IPS-11a (cell line): ENCODE measurements around the gene TNFRSF19.

ENCODE experiments used
- H3K4me3 ChIP-seq: one replicate; pipeline ENCODE4 v1.5.1; 2013; ENCODE audit warnings: low read depth, low read length, control low read depth

Gene TNFRSF19

DNA sequence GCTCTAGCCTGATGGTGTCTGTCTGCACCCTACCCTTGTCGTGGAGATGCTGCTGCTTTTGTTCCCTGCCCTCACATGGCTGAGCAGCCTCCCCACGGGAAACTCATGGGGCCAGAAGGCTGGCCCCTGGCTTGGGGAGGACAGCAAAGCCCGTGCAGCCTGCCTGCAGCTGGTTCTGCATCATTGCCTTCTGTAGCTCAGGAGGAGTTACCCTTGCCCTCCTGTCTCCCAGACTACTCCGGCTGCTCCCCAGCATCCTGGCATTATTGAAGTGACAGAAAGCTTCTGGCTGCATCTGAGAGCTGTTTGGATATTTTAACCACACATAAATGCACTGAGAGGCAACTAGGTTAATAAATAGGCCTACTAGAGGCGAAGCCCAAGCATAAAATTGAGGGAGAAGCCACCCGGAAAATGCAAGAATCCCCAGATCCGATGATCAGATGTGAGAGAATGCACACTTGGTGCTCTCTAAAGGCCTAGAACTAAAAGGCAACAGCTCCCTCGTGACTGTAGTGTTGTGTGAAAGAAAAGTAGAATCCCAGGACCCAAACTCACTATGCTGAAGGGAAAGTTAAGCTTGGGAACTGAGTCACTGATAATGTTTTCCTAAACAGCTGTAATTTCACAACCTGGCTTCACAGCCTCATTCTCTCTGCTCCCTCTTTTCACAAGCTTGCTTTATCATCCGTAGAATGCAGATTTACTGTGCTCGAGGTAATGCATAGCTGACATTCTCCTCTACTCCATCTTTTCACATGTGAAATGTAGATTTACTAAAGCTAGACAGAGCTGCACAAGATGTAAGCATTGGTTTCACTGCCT lies 110.8 kb downstream of the TNFRSF19 start:
- H3K4me3 ChIP-seq: no peak overlapping the region

DNA sequence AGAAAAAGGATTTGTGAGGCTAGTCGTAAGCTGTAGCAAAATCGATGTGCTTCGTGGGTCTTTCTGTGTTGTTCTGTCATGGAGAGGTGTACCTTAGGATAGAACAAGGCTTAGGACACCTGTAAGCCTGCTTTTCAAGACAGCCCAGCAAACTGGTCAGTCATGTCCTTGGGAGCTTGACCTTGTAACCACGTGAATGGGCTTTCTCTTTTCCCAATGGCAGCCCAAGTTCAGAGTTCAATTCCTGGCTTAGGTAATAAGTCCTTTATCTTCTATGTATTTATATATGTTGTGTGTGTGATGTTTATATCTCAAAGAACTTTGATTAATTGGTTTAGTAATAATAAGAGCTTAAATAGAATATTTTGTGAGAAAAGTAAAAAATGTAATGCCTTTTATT lies 112.9 kb downstream of the TNFRSF19 start:
- no peak overlapping the region for H3K4me3 ChIP-seq

DNA sequence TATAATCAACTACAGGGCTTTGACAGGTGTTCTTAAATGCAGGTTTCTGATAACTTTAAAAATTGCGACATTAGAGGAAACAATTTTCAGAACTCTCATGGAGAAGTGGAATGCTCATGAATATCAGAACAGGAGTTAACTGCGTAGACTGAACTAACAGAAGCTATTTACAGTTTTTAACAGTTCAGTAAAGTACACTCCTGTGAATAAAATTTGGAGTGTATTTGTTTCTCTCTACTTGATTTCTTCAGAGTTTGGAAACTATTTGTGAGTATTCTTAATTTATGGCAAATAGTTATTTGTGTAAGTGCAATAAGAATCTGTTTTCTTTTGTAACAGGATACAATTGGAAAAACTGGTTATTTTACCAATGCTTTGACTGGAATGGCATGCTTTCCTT lies 114.4 kb downstream of the TNFRSF19 start:
- no peak overlapping the region for H3K4me3 ChIP-seq

GRCh38 chr13:23685416-23685815 lies 115.2 kb downstream of the TNFRSF19 start:
- no peak overlapping the region for H3K4me3 ChIP-seq

DNA sequence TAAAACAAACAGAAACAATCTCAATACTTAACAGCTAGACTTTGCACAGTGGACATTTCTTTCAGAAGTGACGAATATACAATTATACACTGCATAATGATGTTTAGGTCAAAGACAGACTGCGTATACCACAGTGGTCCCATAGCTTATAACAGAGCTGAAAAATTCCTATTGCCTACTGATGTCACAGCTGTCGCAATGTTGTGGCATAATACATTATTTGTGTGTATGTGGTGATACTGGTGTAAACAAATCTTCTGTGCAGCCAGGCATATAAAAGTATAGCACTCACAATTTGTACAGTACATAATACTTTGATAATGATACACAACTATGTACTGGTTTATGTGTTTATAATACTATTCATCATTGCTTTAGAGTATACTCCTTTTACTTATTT lies 116.7 kb downstream of the TNFRSF19 start:
- no peak overlapping the region for H3K4me3 ChIP-seq

GRCh38 chr13:23687614-23688013 lies 117.4 kb downstream of the TNFRSF19 start:
- H3K4me3 ChIP-seq: no peak overlapping the region

GRCh38 chr13:23688336-23688735 lies 118.1 kb downstream of the TNFRSF19 start:
- H3K4me3 ChIP-seq: no peak overlapping the region

DNA sequence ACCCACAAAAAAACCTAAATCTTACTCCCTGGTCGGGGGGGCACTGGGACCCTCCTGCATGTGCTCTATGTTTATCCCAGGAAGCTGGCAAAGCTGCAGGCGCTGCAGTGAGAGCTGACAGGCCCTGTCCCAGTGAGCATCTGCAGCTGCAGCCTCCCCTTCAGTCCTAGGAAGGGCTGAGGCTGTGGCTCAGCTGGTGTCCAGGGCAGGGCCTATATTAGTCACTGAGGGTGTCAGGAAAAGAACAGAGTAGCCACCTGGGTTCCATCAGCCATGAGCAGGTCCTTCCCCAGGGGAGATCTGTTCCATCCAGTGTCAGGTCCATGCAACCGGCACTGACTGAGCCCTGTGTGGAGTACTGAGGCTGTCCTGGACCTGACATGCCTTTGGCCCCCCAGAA lies 120.5 kb downstream of the TNFRSF19 start:
- H3K4me3 ChIP-seq: no peak overlapping the region

- H3K4me3 ChIP-seq: no peak overlapping the region
Measured at GRCh38 chr13:23692816-23693215, 122.6 kb downstream of the TNFRSF19 start.

- no peak overlapping the region for H3K4me3 ChIP-seq
Measured at GRCh38 chr13:23695196-23695595, 125.0 kb downstream of the TNFRSF19 start.

DNA sequence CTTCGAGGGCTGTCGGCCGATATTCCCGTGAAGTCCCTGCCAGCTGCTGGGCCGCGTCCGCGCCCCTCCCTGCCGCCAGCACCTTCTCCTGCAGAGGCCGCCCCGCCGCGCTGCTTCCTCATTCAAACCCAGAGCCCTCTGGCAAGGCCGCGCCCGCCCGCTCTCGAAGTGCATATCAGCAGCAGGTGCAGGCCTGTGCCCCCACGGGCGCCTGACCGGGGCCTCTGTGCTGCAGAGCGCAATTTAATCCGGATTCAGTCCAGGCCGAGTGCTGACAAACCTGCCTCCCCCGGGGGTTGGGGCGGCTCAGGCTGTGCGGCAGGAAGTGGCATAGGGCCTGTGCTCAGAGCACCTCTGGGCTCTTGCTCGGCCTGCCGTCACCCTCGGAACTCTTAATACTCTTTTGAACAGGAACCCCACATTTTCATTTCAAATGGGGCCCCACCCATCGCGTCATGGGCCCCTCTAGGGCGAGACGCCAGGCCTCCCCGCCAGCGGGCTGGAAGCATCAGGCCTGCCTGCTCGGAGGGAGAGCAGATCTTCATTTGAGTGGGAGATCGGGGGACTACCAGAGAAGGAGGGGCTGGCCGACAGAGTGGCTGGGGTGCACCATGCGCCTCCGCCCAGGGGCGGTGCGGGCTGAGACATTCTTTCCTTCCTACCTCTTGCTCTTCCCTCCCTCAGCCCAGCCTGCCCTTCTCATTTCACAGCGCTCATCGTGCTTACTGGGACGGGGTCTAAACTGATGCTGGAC lies 125.7 kb downstream of the TNFRSF19 start:
- no peak overlapping the region for H3K4me3 ChIP-seq

DNA sequence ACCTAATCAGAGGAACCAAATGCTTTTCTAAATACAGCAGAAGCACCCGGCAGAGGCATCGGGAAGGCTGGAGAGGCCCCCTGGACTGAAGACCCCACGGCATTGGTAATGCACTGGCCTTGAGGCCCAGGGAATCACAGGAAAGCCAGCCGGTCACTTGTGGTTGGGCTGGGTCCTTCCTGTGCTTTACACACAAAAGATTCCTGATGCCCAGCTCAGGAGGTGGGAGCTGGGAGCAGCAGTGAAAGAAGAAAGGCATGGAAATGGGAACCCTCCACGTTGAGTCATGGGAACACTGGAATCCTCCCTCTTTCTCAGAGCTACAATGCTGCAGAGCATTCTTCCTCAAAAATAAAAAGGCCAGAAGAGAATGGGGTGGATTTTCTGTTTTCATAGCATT lies 126.4 kb downstream of the TNFRSF19 start:
- no peak overlapping the region for H3K4me3 ChIP-seq

GRCh38 chr13:23697772-23698313 lies 127.6 kb downstream of the TNFRSF19 start:
- no peak overlapping the region for H3K4me3 ChIP-seq

GRCh38 chr13:23699271-23699670 lies 129.1 kb downstream of the TNFRSF19 start:
- H3K4me3 ChIP-seq: no peak overlapping the region

- no peak overlapping the region for H3K4me3 ChIP-seq
Measured at GRCh38 chr13:23701186-23701585, 131.0 kb downstream of the TNFRSF19 start.

DNA sequence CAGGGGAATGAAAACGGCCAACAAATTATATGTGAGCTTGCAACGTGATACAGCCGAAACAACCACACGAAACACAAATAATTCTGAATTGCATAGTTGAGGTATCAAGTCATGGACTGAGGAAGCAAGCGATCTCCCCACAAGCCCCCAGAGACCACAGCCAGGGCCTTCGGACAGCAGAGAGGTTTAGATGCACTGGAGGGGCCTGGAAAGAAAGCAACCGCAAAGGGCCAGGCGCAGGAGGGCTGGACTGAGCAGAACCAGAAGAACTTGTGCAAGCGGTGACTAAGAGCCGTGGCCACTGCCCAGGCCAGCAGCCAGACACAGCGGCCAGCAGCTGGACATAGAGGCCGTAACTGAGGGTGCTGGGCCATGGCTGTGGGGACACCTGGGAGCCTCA lies 131.4 kb downstream of the TNFRSF19 start:
- no peak overlapping the region for H3K4me3 ChIP-seq

DNA sequence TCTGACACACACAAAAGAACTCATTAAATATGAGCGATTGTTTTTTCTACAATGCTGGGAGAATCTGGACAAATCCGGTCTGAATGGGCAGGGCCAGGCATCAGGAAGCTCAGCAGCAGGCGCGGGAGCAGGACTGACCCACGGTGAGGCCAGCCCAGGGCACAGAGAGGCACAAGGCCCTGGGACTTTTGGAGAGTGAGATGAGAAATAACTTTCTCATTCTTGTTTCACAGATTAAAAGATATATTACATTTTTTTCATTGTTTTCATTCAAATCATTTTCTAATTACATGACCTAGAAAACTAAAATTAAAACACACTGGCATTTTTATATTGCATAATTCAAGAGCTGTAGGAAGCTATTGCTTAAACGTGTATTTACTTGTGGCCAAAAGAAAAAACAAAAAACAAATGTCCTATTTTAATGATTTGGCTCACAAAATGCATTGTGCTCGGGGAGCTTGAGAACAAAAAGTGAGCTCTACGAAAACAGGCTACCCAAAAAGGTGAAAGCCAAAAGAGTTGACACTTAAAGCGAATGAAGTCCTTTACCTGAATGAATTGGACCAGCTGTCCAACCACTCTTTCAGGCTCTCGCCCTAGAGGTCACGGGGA lies 133.1 kb downstream of the TNFRSF19 start:
- no peak overlapping the region for H3K4me3 ChIP-seq

DNA sequence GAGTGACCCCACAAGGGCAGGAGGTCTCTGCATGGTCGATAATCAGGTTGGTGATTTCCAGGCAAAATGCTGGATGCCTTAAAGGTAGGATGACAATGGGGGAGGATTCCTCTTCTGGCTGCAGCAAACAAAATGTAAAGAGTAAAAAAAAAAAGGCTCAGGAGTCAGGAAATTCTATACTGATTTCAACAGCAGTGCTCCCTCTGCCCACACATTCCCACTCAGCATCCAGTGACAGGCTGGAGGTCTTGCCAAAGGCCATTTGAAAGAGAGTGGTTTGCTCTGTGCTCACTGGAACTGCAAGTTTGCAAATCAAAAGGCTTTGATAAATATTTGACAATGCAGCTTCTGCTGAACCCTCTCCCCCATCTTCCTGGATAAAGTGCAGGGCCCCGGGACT lies 135.4 kb downstream of the TNFRSF19 start:
- no peak overlapping the region for H3K4me3 ChIP-seq

- H3K4me3 ChIP-seq: no peak overlapping the region
Measured at GRCh38 chr13:23707674-23708073, 137.5 kb downstream of the TNFRSF19 start.

DNA sequence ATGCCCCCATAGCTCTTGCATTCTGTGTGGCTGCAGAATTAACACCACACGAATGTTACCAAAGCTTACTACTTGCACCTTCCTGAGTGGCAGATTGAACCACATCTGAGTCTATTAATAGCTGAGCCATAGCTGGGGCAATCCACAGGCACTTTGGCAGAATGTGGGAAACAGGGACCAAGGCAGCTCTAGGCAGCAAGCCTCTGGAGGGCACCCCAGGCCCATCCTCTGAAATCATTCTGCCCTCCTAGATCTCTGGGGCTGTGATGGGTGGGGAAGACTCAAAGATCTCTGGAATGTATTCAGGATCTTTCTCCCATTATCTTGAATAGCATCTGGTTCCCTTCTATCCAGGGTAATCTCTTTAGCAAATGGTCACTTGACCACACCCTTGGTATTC lies 139.3 kb downstream of the TNFRSF19 start:
- no peak overlapping the region for H3K4me3 ChIP-seq

DNA sequence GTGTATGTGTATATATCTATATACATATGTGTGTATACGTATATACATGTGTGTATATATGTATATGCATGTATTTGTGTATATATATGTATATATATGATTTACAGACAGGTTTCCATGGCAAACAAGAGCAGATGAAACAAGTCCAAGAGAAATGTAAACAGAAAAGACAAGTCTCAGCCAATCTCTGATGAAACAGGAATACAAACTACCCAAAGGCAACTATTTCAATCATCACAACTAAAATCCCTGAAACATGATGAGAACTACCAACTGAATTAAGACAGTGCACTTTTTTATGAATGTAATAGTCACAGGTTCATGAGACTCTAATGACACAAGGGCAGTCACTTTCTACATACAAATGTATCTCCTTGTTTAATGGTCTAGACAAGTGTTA lies 140.2 kb downstream of the TNFRSF19 start:
- no peak overlapping the region for H3K4me3 ChIP-seq

- H3K4me3 ChIP-seq: no peak overlapping the region
Measured at GRCh38 chr13:23711355-23711754, 141.1 kb downstream of the TNFRSF19 start.
